Stimulated activated CD4-positive, alpha-beta T cell treated with anti-CD3 and anti-CD28 coated beads, Interleukin-1b, Interleukin-23, amount 100 ng/mL, for 4 hours (primary cell): ENCODE data around the gene DNAJC5.

Source experiments
- DNase-seq, 2 donors: peaks; one replicate each; pipeline ENCODE4 v3.0.0-alpha.2; 2020; ENCODE audit warnings: low read depth in 2 of 2

The DNAJC5 gene

GRCh38 chr20:63940071-63940471, 45.1 kb downstream of the DNAJC5 start:
- DNase-seq: no peak

- no peak for DNase-seq
Measured at GRCh38 chr20:63940472-63941266, 45.7 kb downstream of the DNAJC5 start.

GRCh38 chr20:63941282-63942081, 46.6 kb downstream of the DNAJC5 start:
- peak in 1 of 2 donors; percentile 29 for DNase-seq

- DNase-seq: no peak
Measured at GRCh38 chr20:63942250-63942951, 47.5 kb downstream of the DNAJC5 start.

- DNase-seq: no peak
Measured at GRCh38 chr20:63942969-63943807, 48.3 kb downstream of the DNAJC5 start.

- DNase-seq: no peak
Measured at GRCh38 chr20:63943808-63944077, 48.8 kb downstream of the DNAJC5 start.

- DNase-seq: no peak
Measured at GRCh38 chr20:63944078-63944941, 49.4 kb downstream of the DNAJC5 start.

- no peak for DNase-seq
Measured at GRCh38 chr20:63945031-63945658, 50.2 kb downstream of the DNAJC5 start.

GRCh38 chr20:63945921-63946920, 51.3 kb downstream of the DNAJC5 start:
- DNase-seq: no peak

- DNase-seq: no peak
Measured at GRCh38 chr20:63946986-63947637, 52.2 kb downstream of the DNAJC5 start.

- DNase-seq: no peak
Measured at GRCh38 chr20:63947638-63948456, 52.9 kb downstream of the DNAJC5 start.

GRCh38 chr20:63950701-63951397, 55.9 kb downstream of the DNAJC5 start:
- no peak for DNase-seq

GRCh38 chr20:63951398-63952209, 56.7 kb downstream of the DNAJC5 start:
- no peak for DNase-seq

GRCh38 chr20:63952210-63952535, 57.2 kb downstream of the DNAJC5 start:
- DNase-seq: no peak

GRCh38 chr20:63952769-63953168, 57.8 kb downstream of the DNAJC5 start:
- DNase-seq: no peak

GRCh38 chr20:63953764-63954429, 59.0 kb downstream of the DNAJC5 start:
- no peak for DNase-seq
